Kidney glomerular epithelial cell (primary cell): ENCODE measurements around the gene ERG.

Experiments used
- DNase-seq: peaks from one replicate; lab custom pipeline; 2025; lab: John Stamatoyannopoulos, UW

ERG gene

GRCh38 chr21:38388647-38389353, 109.5 kb downstream of the ERG start:
- no peak for DNase-seq

DNA sequence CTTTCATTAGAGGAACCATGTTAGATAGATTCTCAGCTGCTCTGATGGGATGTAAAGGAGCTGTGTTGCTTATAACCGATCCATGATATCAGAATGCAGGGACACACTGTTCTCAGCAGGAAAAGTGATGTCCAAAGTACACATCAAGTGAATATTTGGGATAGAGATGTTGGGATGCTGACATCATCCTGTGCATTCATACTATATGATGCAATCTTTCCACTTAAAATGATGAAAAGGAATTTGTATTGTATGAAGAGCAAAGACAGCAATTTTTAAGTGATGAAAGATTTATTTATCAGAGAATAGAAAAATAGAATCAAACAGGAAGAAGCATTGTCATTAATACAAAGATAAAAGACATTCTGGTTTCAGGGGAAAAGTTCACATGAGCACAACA, 110.1 kb downstream of the ERG start:
- no peak for DNase-seq

DNA sequence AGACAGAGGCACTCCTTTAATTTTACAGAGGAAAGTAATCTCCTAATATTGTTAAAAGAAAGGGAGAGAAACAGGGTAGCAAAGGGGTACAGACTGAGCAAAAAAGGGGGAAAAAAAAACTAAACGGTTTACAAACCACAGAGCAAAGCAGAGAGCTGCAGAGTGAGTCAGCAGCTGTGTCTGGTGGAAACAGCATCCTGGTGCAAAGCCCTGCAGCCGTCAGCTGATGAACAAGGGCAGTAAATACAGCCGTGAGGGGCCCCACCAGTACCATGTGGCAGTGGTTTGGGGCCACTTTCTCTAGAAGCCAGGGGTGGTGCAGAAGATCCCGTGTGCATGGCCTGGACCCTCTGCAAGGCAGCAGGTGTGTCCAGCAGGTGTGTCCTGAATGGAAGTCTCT, 111.3 kb downstream of the ERG start:
- no peak for DNase-seq

GRCh38 chr21:38385427-38386175, 112.7 kb downstream of the ERG start:
- DNase-seq = no peak

DNA sequence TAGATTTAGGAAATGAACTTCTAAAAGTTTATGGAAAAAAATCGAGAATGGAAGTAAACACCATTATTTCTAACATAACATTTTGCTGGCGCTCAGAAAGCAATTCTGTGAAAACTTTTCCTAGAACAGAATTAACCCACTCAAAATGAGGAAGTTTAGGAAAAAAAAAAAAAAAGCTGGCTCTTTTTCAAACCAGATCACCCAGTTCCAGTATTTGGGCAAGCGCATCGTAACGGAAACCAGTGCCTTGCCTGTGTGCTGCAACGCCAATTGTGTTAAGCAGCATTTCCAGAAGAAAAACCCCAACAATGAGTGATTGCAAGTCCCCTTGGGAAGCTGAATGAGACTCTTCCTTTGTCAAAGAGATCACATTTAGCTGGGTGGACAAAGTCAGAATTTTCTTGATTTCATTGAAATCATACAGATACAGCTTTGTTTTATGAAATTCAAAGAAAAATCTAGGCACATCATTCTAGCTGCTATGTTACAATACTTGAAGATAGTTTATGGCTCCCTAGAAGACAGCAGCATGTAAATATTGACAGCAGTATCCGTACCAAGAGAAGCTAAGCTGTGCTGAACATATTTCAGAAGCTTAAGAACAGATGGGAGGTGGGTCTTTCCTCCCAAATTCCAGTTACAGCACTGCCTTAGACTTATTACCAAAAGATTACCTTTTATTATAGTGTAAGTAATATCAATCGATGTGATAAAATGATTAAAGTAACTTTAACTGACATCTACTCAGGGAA, 113.4 kb downstream of the ERG start:
- no peak for DNase-seq

DNA sequence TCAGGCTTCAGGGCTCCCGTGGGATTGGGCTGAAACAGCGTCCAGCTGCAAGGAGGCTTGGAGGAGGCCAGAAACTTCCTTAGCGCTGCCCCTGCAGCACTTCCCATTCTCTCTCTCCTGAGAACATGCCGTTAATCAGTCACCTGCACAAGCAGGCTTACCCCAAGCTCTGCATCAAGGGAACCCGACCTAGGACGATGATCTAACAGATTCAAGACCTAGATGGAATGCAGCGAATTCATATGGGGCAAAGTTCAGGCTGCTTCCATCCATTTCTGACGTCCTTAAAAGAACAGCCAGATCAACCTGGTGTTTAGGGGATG, 114.1 kb downstream of the ERG start:
- no peak for DNase-seq

- no peak for DNase-seq
These were observed 114.7 kb downstream of the ERG start for GRCh38 chr21:38383411-38384237.

DNA sequence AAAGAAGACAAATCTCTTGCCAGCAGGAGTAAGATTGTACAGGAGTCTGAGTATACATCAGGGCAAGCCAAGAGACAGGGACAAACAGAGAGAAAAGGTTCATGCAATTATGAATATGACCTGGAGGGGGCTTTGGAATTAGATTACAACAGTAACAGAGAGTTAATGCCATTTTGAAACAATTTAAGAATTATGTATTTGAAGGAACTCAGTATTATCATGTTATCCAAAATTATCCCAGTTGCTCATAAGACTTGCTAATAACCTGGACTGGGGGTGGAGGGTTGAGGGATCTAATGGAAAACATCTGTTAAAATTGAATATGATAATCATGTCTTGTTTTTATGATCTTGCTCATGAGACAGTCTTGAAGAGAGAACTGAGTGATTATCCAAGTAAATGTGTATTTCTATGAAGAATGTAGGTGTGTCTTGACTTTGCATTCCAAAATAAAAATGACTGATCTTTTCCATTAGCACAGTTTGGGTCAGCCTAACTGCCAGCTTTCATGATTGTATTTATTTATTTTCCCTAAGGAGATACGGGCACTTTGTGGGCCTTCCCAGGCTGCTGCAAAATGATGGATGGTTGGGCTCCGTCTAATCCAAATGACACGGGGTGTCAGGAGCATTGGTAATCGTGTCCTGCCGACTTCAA, 117.7 kb downstream of the ERG start:
- DNase-seq = no peak

- no peak for DNase-seq
These were observed 119.1 kb downstream of the ERG start for GRCh38 chr21:38379147-38379546.

DNA sequence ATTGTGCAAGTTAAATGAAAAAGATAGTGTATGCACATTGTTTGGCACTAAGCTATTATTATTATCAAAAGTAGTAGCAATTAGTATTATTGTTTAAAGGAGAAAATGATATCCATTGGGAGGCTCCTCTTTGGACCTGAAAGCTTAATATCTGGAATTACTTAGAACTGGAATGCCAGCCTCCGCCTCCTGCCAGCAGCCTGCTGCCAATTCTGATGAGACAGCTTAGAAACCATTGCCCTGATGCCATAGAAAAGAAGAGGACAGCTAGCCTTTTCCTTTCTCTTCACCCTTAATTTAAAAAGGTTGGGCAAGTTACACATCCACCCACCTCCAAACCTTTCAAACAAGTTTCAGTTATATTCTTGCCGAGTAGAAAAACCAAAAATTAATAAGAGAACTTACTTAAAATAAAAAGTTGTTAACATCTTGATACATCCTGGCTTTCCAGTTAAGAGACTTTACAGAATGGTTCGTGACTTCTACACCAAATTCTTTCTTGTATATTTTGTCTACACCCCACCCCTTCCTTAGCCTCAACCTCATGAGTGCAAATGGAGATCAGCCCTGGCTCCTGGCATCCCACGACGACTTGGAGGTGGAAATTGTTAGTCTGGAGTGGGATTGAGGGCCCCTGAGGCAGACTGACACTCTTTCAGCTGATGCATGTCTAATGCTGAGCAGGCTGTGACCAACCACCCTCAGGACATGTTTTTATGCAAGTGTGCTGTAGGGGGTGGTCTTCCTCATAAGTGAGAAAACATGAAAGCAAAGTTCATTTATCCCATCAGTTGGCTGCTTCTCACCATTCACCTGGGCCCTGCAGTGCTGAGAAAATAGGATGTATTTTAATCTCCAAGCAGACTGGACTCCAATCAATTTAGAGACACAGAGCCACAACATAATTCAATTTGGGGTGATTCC, 120.8 kb downstream of the ERG start:
- no peak for DNase-seq

GRCh38 chr21:38376693-38377092, 121.6 kb downstream of the ERG start:
- no peak for DNase-seq

- DNase-seq = no peak
These were observed 122.0 kb downstream of the ERG start for GRCh38 chr21:38376235-38376634.

DNA sequence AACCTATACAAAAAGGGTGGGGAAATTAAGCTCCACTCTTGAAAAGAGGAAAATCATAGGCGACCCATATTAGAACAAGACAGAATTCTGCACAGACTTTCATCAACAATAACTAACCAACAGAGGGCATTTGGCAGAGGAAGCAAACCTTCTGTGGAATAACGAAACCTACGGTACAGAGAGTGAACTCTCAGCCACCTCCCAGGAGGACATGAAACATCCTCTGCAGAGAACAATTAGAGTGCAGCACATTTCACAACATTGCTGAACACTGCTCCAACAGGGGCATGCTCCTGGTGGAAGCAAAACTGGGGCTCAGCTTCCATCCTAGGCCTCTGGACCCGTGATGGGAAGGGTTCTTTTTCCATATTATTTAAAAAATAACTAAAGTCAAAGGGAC, 130.6 kb downstream of the ERG start:
- no peak for DNase-seq

- no peak for DNase-seq
These were observed 132.8 kb downstream of the ERG start for GRCh38 chr21:38365521-38365920.

DNA sequence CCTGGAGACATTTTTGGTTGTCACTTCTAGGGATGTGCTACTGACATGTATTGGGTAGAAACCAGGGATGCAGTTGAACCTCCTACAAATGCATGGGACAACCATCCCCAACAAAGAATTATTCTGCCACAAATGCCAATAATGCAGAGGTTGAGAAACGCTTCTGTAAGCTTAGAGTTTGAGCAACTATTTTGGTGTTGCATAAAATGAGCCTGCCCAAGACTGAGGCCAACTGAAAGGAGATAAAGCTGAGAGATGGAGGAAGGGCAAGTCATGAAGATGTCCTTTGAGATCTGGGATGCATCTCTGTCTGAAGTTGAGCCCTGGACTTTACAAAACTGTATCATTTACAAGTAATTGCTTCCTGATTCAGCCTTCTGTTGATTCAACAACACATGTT, 134.6 kb downstream of the ERG start:
- no peak for DNase-seq

GRCh38 chr21:38361324-38361723, 137.0 kb downstream of the ERG start:
- no peak for DNase-seq

- DNase-seq = no peak
These were observed 138.4 kb downstream of the ERG start for GRCh38 chr21:38359835-38360234.

GRCh38 chr21:38359090-38359489, 139.2 kb downstream of the ERG start:
- no peak for DNase-seq

- DNase-seq = no peak
These were observed 139.6 kb downstream of the ERG start for GRCh38 chr21:38358666-38359065.

- DNase-seq = no peak
These were observed 140.2 kb downstream of the ERG start for GRCh38 chr21:38358098-38358497.
